HCT116 (cell line): ENCODE data around the gene CCL16. TPM values are rescaled to one million over a fixed set of nuclear protein-coding genes. Genes with fewer than 3 reads are reported as not detected.
A peak's percentile ranks its signal among the peaks of the same experiment; 100 is the strongest.

Experiments used
- ATAC-seq: fragments of 200-7000 bp; cut with Tn5 transposase; 2 replicates; pipeline ENCODE4 v1.9.1; 2020; ENCODE audit warnings: mild to moderate bottlenecking, moderate library complexity
- BruUV-seq: library from RNA; stranded (reverse); fragments of 400-500 nt; replicated peaks from 2 replicates; lab custom pipeline; 2021; lab: Mats Ljungman, UMichigan
- CTCF ChIA-PET: fragments of 300-600 bp; sonication (Branson Sonifier 250); formaldehyde crosslinking; loops from one replicate; lab custom pipeline; 2021; ENCODE audit warnings: antibody characterized with exemption; lab: Charles Lee
- POLR2A ChIA-PET: fragments of 300-600, 350-600 bp; sonication (Branson Sonifier 250); formaldehyde crosslinking; loops from one replicate; lab custom pipeline; 2021; ENCODE audit warnings: antibody characterized with exemption; lab: Charles Lee
- RAD21 ChIA-PET, 2 experiments: fragments of 300-600 bp; sonication (Branson Sonifier 250); formaldehyde crosslinking; loops; one replicate each; lab custom pipeline; 2023; ENCODE audit warnings: low total read pairs in 2 of 2; ENCODE audit not compliant: uncharacterized antibody in 2 of 2, unreplicated experiment in 2 of 2, low non-redundant PET in 1 of 2; lab: Charles Lee
- DNase-seq: peaks from one replicate; pipeline ENCODE4 v3.0.0-alpha.2; 2010; ENCODE audit warnings: low read depth, low spot score
- H2AFZ ChIP-seq: fragments of 200-600 bp; shearing (Covaris generic), sonication (generic); 2 replicates; pipeline ENCODE4 v1.6.1; 2017; ENCODE audit warnings: low read depth, mixed run types, mixed read lengths, antibody characterized with exemption, low read length; ENCODE audit not compliant: poor library complexity, severe bottlenecking
- H3K27ac ChIP-seq: 2 replicates; pipeline ENCODE4 v1.5.1; 2012; ENCODE audit warnings: low read depth, low read length
- H3K27me3 ChIP-seq: fragments of 200-600 bp; sonication (generic); 2 replicates; pipeline ENCODE4 v1.6.1; 2016; ENCODE audit warnings: mixed run types, low read length, mixed read lengths; ENCODE audit not compliant: insufficient read depth
- H3K36me3 ChIP-seq, 2 experiments: fragments of 200-500 bp in 1 of 2; fragments of 200-600 bp in 1 of 2; sonication (Bioruptor generic) in 1 of 2; sonication (generic) in 1 of 2; 2 replicates each; pipeline versions ENCODE4 v1.5.1 to v1.6.1; 2014 to 2016; ENCODE audit warnings: low read length in 2 of 2, inconsistent platforms in 1 of 2, mixed read lengths in 1 of 2, mixed run types in 1 of 2; ENCODE audit not compliant: insufficient read depth in 2 of 2, control insufficient read depth in 1 of 2
- H3K4me1 ChIP-seq, 2 experiments: fragments of 200-600 bp in 1 of 2; sonication (generic) in 1 of 2; 2 replicates each; pipeline versions ENCODE4 v1.5.1 to v1.6.1; 2012 to 2017; ENCODE audit warnings: low read length in 2 of 2, inconsistent platforms in 1 of 2, mild to moderate bottlenecking in 1 of 2, mixed read lengths in 1 of 2, mixed run types in 1 of 2, moderate library complexity in 1 of 2; ENCODE audit not compliant: insufficient read depth in 2 of 2, control insufficient read depth in 1 of 2
- H3K4me2 ChIP-seq: fragments of 200-600 bp; sonication (generic); 2 replicates; pipeline ENCODE4 v1.6.1; 2017; ENCODE audit warnings: mixed run types, low read length, mixed read lengths
- H3K4me3 ChIP-seq, 2 experiments: fragments of 200-600 bp in 1 of 2; sonication (generic) in 1 of 2; replicated peaks in 1 of 2; 2 replicates each; pipeline ENCODE4 v1.5.1; 2011 to 2016; ENCODE audit warnings: low read length in 2 of 2, control low read depth in 1 of 2, low read depth in 1 of 2, mild to moderate bottlenecking in 1 of 2, mixed read lengths in 1 of 2, mixed run types in 1 of 2
- H3K79me2 ChIP-seq: fragments of 200-600 bp; sonication (generic); 2 replicates; pipeline ENCODE4 v1.6.1; 2017; ENCODE audit warnings: mild to moderate bottlenecking, mixed run types, low read length, moderate library complexity, mixed read lengths; ENCODE audit not compliant: insufficient read depth
- H3K9ac ChIP-seq: fragments of 200-600 bp; sonication (generic); 2 replicates; pipeline ENCODE4 v1.6.1; 2016; ENCODE audit warnings: low read length, mixed read lengths
- H3K9me2 ChIP-seq: fragments of 200-600 bp; sonication (generic), shearing (Covaris generic); 2 replicates; pipeline ENCODE4 v1.6.1; 2017; ENCODE audit warnings: mixed run types, mild to moderate bottlenecking, moderate library complexity; ENCODE audit not compliant: insufficient read depth
- H3K9me3 ChIP-seq, 2 experiments: fragments of 200-500 bp in 1 of 2; fragments of 200-600 bp in 1 of 2; sonication (Bioruptor generic) in 1 of 2; sonication (generic) in 1 of 2; 2 replicates each; pipeline ENCODE4 v1.6.1; 2014 to 2017; ENCODE audit warnings: low read length in 2 of 2, mixed read lengths in 2 of 2, inconsistent platforms in 1 of 2, low read depth in 1 of 2, mild to moderate bottlenecking in 1 of 2, mixed run types in 1 of 2, moderate library complexity in 1 of 2; ENCODE audit not compliant: control insufficient read depth in 1 of 2, insufficient read depth in 1 of 2
- H4K20me1 ChIP-seq: fragments of 200-600 bp; sonication (generic), shearing (Covaris generic); 2 replicates; pipeline ENCODE4 v1.6.1; 2017; ENCODE audit warnings: mixed run types, mild to moderate bottlenecking, moderate library complexity; ENCODE audit not compliant: insufficient read depth
- EGR1 ChIP-seq: IDR thresholded peaks from 2 replicates; pipeline ENCODE4 v1.6.1; 2012; ENCODE audit warnings: low read depth
- ELF1 ChIP-seq: IDR thresholded peaks from 2 replicates; pipeline ENCODE4 v1.6.1; 2012; ENCODE audit warnings: low read depth, borderline replicate concordance
- RAD21 ChIP-seq: IDR thresholded peaks from 2 replicates; pipeline ENCODE4 v1.6.1; 2012; ENCODE audit warnings: low read depth, mild to moderate bottlenecking
- SIN3A ChIP-seq: IDR thresholded peaks from 2 replicates; pipeline ENCODE4 v1.6.1; 2012; ENCODE audit warnings: low read depth
- SRF ChIP-seq: IDR thresholded peaks from 2 replicates; pipeline ENCODE4 v1.6.1; 2012; ENCODE audit warnings: low read depth
- intact Hi-C: fragments of 100-400 bp; cut with micrococcal nuclease; formaldehyde crosslinking; loops from 2 replicates; pipeline ENCODE4 v1.10.0; 2022
- total RNA-seq: library from RNA; stranded (reverse); gene quantifications from one replicate; pipeline ENCODE4 v1.2.1, GENCODE V29; 2021; ENCODE audit not compliant: unreplicated experiment
- TF ChIP-seq, protein P1 (sequence below): IDR thresholded peaks from 2 replicates; pipeline ENCODE4 v1.6.1; 2012; ENCODE audit warnings: low read depth
- TF ChIP-seq, protein P2 (sequence below), 3 experiments: fragments of 200-600 bp in 1 of 3; sonication (generic) in 1 of 3; IDR thresholded peaks in 2 of 3; conservative IDR thresholded peaks in 1 of 3; 2 replicates each; pipeline ENCODE4 v1.5.1; 2012 to 2017; ENCODE audit warnings: low read depth in 2 of 3, low read length in 2 of 3, antibody characterized with exemption in 1 of 3, borderline replicate concordance in 1 of 3, control low read depth in 1 of 3, mild to moderate bottlenecking in 1 of 3, mixed read lengths in 1 of 3, mixed run types in 1 of 3, moderate library complexity in 1 of 3; ENCODE audit not compliant: insufficient read depth in 1 of 3

The CCL16 gene
- total RNA-seq, 1 experiment from 2014 or later = not detected

DNA sequence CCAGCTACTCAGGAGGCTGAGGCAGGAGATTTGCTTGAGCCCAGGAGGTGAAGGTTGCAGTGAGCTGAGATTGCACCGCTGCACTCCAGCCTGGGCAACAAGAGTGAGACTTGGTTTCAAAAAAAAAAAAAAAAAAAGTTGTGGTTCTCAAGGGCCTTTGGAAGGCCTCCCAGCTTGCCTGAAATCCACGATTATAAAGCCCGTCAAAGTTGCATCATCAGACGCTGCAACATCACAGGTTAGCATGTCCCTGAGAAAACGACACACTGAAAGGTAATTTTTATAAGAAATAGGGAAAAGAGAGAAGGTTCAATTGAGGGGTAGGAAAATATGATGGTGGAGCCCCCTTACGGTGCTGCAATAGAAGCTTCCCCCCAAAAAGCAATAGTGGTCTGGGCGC lies 33.2 kb downstream of the CCL16 start (continued):
- TF ChIP-seq SRF = no peak

DNA sequence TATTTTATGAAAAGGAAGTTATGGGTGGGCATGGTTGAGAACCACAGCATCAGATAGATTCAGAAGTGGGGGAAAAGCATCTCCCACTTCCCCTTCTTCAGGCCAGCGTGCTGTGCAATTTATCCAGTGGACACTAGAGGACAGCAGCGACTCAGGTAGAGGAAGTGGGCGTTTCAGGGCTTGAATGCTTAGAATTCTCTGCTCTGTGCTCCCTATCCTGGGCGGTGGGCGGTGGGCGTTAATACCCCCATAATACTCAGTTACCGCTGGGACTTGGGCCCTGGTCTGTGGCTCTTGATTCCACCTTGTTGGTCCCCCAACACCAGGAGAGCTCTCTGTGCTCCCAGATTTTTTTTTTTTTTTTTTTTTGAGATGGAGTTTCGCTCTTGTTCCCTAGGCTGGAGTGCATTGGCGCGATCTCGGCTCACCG lies 34.1 kb downstream of the CCL16 start:
- Histone ChIP-seq H3K79me2 (no peaks in the 10 kb centered on the region), H2AFZ (peak overlapping the region; percentile 93), H3K4me1 (peaks cover 0 to 14% of the 10 kb centered on the region in 2 experiments; a peak in 3 of 4 replicates), H3K4me3 (peak overlapping the region; percentile 34 to 49), H4K20me1 (no peaks in the 10 kb centered on the region), H3K27ac (no peak overlapping the region), H3K36me3 (no peaks in the 10 kb centered on the region), H3K9ac (0 out of 2 replicates have a peak overlapping the region, but pooled peaks have one; percentile 19), H3K4me2 (peak overlapping the region; percentile 67), H3K9me3 (no peaks in the 10 kb centered on the region), H3K27me3 (no peaks in the 10 kb centered on the region), H3K9me2 (no peaks in the 10 kb centered on the region)
- no TSS peak for BruUV-seq
- DNase-seq (peak; percentile 46), ATAC-seq (peak; percentile 94)
- ChIA-PET POLR2A (no interaction called here), RAD21 (no interaction called here), CTCF (interaction anchor here (1.1 to 2.7 kb wide), 2 partner anchors 13 to 202 kb away, joined by 3 to 15 read pairs; no protein-coding TSS in a partner anchor)
- peak; percentile 50; the same call in 1 of the 2 replicates for TF ChIP-seq EGR1
- TF ChIP-seq SIN3A = no peak
- TF ChIP-seq, protein P1, sequence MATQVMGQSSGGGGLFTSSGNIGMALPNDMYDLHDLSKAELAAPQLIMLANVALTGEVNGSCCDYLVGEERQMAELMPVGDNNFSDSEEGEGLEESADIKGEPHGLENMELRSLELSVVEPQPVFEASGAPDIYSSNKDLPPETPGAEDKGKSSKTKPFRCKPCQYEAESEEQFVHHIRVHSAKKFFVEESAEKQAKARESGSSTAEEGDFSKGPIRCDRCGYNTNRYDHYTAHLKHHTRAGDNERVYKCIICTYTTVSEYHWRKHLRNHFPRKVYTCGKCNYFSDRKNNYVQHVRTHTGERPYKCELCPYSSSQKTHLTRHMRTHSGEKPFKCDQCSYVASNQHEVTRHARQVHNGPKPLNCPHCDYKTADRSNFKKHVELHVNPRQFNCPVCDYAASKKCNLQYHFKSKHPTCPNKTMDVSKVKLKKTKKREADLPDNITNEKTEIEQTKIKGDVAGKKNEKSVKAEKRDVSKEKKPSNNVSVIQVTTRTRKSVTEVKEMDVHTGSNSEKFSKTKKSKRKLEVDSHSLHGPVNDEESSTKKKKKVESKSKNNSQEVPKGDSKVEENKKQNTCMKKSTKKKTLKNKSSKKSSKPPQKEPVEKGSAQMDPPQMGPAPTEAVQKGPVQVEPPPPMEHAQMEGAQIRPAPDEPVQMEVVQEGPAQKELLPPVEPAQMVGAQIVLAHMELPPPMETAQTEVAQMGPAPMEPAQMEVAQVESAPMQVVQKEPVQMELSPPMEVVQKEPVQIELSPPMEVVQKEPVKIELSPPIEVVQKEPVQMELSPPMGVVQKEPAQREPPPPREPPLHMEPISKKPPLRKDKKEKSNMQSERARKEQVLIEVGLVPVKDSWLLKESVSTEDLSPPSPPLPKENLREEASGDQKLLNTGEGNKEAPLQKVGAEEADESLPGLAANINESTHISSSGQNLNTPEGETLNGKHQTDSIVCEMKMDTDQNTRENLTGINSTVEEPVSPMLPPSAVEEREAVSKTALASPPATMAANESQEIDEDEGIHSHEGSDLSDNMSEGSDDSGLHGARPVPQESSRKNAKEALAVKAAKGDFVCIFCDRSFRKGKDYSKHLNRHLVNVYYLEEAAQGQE = no peak
- peak; percentile 76 for TF ChIP-seq RAD21
- TF ChIP-seq ELF1 = peak; percentile 35; the same call in 1 of the 2 replicates
- TF ChIP-seq, protein P2, sequence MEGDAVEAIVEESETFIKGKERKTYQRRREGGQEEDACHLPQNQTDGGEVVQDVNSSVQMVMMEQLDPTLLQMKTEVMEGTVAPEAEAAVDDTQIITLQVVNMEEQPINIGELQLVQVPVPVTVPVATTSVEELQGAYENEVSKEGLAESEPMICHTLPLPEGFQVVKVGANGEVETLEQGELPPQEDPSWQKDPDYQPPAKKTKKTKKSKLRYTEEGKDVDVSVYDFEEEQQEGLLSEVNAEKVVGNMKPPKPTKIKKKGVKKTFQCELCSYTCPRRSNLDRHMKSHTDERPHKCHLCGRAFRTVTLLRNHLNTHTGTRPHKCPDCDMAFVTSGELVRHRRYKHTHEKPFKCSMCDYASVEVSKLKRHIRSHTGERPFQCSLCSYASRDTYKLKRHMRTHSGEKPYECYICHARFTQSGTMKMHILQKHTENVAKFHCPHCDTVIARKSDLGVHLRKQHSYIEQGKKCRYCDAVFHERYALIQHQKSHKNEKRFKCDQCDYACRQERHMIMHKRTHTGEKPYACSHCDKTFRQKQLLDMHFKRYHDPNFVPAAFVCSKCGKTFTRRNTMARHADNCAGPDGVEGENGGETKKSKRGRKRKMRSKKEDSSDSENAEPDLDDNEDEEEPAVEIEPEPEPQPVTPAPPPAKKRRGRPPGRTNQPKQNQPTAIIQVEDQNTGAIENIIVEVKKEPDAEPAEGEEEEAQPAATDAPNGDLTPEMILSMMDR (IDR thresholded peaks at IDR 0.05 in 2 of 3, conservative IDR thresholded peaks at IDR 0.05 in 1 of 3; ENCODE audit: borderline replicate concordance in 1 of 3, insufficient read depth in 1 of 3, low read depth in 2 of 3, low read length in 2 of 3) = peak; percentile 49 to 86 (median 74); a peak in 5 of 6 replicates
- intact Hi-C loops = no loop called here
